BLaER1 (cell line): ENCODE results near the gene SRSF2.
"Not testable (repeated sequence)": the region's sequence is repeated elsewhere in the genome, so short reads cannot be mapped to it uniquely, and the experiment has no call there.

ENCODE experiments used
- H3K27ac ChIP-seq: shearing (Covaris generic); formaldehyde crosslinking; 2 replicates; pipeline ENCODE4 v1.8.1; 2022
- H3K27me3 ChIP-seq: shearing (Covaris generic); formaldehyde crosslinking; 2 replicates; pipeline ENCODE4 v1.8.1; 2022
- H3K36me3 ChIP-seq: shearing (Covaris generic); formaldehyde crosslinking; 2 replicates; pipeline ENCODE4 v1.8.1; 2022
- H3K4me1 ChIP-seq: shearing (Covaris generic); formaldehyde crosslinking; 2 replicates; pipeline ENCODE4 v1.8.1; 2022
- H3K4me2 ChIP-seq: shearing (Covaris generic); formaldehyde crosslinking; 2 replicates; pipeline ENCODE4 v1.8.1; 2022
- H3K4me3 ChIP-seq: shearing (Covaris generic); formaldehyde crosslinking; 2 replicates; pipeline ENCODE4 v1.8.1; 2022
- H3K9ac ChIP-seq: shearing (Covaris generic); formaldehyde crosslinking; 2 replicates; pipeline ENCODE4 v1.8.1; 2022
- H3K9me3 ChIP-seq: shearing (Covaris generic); formaldehyde crosslinking; 2 replicates; pipeline ENCODE4 v1.8.1; 2022
- H4K20me1 ChIP-seq: shearing (Covaris generic); formaldehyde crosslinking; 2 replicates; pipeline ENCODE4 v1.8.1; 2022
- Cebpa-rat ChIP-seq: shearing (Covaris generic); IDR thresholded peaks from 2 replicates; pipeline ENCODE4 v1.8.1; 2022

Gene SRSF2

GRCh38 chr17:76720211-76720610 is 16.9 kb downstream of the SRSF2 start:
- Histone ChIP-seq H3K27me3 (no peaks in the 10 kb centered on the region), H3K4me1 (peaks cover 70% of the 10 kb centered on the region), H3K4me2 (no peak overlapping the region)

GRCh38 chr17:76718516-76718915 is 18.6 kb downstream of the SRSF2 start:
- TF ChIP-seq Cebpa-rat = no peak
- no peaks in the 10 kb centered on the region for H3K9me3 ChIP-seq
- no peak overlapping the region for H3K27ac ChIP-seq
- H3K36me3 ChIP-seq = peaks cover 93% of the 10 kb centered on the region
- no peaks in the 10 kb centered on the region for H3K27me3 ChIP-seq
- no peak overlapping the region for H3K4me3 ChIP-seq
- H3K4me1 ChIP-seq = peaks cover 66% of the 10 kb centered on the region
- no peak overlapping the region for H3K4me2 ChIP-seq
- H3K9ac ChIP-seq = no peak overlapping the region
- peaks cover 49% of the 10 kb centered on the region for H4K20me1 ChIP-seq

More at GRCh38 chr17:76720211-76720610, 16.9 kb downstream of the SRSF2 start:
- no peak overlapping the region for H3K27ac ChIP-seq
- peaks cover 62% of the 10 kb centered on the region for H4K20me1 ChIP-seq
- H3K36me3 ChIP-seq = peaks cover 100% of the 10 kb centered on the region
- H3K9me3 ChIP-seq = no peaks in the 10 kb centered on the region
- no peak overlapping the region for H3K9ac ChIP-seq
- no peak overlapping the region for H3K4me3 ChIP-seq
- no peak for TF ChIP-seq Cebpa-rat

GRCh38 chr17:76716839-76717215 is 20.3 kb downstream of the SRSF2 start:
- Histone ChIP-seq H3K9ac (peak overlapping the region; percentile 36), H3K4me3 (no peak overlapping the region)

GRCh38 chr17:76716146-76716838 is 20.8 kb downstream of the SRSF2 start:
- no peak for TF ChIP-seq Cebpa-rat

More at GRCh38 chr17:76716839-76717215, 20.3 kb downstream of the SRSF2 start:
- Histone ChIP-seq H3K9me3 (no peaks in the 10 kb centered on the region), H3K27ac (peak overlapping the region; percentile 63), H4K20me1 (peaks cover 39% of the 10 kb centered on the region), H3K4me1 (peaks cover 66% of the 10 kb centered on the region), H3K4me2 (peak overlapping the region; percentile 74), H3K27me3 (no peaks in the 10 kb centered on the region), H3K36me3 (peaks cover 86% of the 10 kb centered on the region)
- no peak for TF ChIP-seq Cebpa-rat

GRCh38 chr17:76715496-76715830 is 21.7 kb downstream of the SRSF2 start:
- Histone ChIP-seq H4K20me1 (peaks cover 28% of the 10 kb centered on the region), H3K4me2 (peak overlapping the region; percentile 74), H3K36me3 (peaks cover 72% of the 10 kb centered on the region), H3K27ac (peak overlapping the region; percentile 63), H3K27me3 (no peaks in the 10 kb centered on the region), H3K4me1 (peaks cover 64% of the 10 kb centered on the region), H3K9me3 (no peaks in the 10 kb centered on the region), H3K4me3 (no peak overlapping the region), H3K9ac (peak overlapping the region; percentile 59)
- no peak for TF ChIP-seq Cebpa-rat

More at GRCh38 chr17:76716146-76716838, 20.8 kb downstream of the SRSF2 start:
- H3K27ac ChIP-seq = peak overlapping the region; percentile 63
- H3K36me3 ChIP-seq = peaks cover 80% of the 10 kb centered on the region
- no peak overlapping the region for H3K4me3 ChIP-seq
- H3K27me3 ChIP-seq = no peaks in the 10 kb centered on the region
- H3K4me1 ChIP-seq = peaks cover 66% of the 10 kb centered on the region
- H3K4me2 ChIP-seq = peak overlapping the region; percentile 74
- no peaks in the 10 kb centered on the region for H3K9me3 ChIP-seq
- H3K9ac ChIP-seq = peak overlapping the region; percentile 36
- H4K20me1 ChIP-seq = peaks cover 35% of the 10 kb centered on the region

GRCh38 chr17:76714822-76715495 is 22.2 kb downstream of the SRSF2 start:
- Histone ChIP-seq H3K9ac (peak overlapping the region; percentile 59), H3K27ac (peak overlapping the region; percentile 63), H3K36me3 (peaks cover 67% of the 10 kb centered on the region), H3K4me1 (peaks cover 64% of the 10 kb centered on the region), H3K9me3 (no peaks in the 10 kb centered on the region), H3K4me2 (peak overlapping the region; percentile 74), H4K20me1 (peaks cover 28% of the 10 kb centered on the region), H3K4me3 (no peak overlapping the region), H3K27me3 (no peaks in the 10 kb centered on the region)
- no peak for TF ChIP-seq Cebpa-rat

- no peak for TF ChIP-seq Cebpa-rat
- Histone ChIP-seq H3K27ac (no peak overlapping the region), H4K20me1 (peaks cover 28% of the 10 kb centered on the region), H3K9me3 (no peaks in the 10 kb centered on the region), H3K36me3 (peaks cover 61% of the 10 kb centered on the region), H3K4me1 (peaks cover 70% of the 10 kb centered on the region), H3K27me3 (no peaks in the 10 kb centered on the region), H3K4me3 (no peak overlapping the region), H3K4me2 (no peak overlapping the region), H3K9ac (no peak overlapping the region)
These were observed 22.8 kb downstream of the SRSF2 start for GRCh38 chr17:76714336-76714735.

GRCh38 chr17:76713765-76714164 is 23.4 kb downstream of the SRSF2 start:
- H3K4me1 ChIP-seq = peaks cover 76% of the 10 kb centered on the region
- H3K4me2 ChIP-seq = 0 out of 2 replicates have a peak overlapping the region, but pooled peaks have one; percentile 20
- peaks cover 34% of the 10 kb centered on the region for H4K20me1 ChIP-seq

GRCh38 chr17:76712321-76712720 is 24.8 kb downstream of the SRSF2 start:
- H3K27me3 ChIP-seq, H3K4me3 ChIP-seq, H3K9me3 ChIP-seq, H3K9ac ChIP-seq, H3K27ac ChIP-seq: not testable (repeated sequence)
- peak overlapping the region; percentile 20; the same call in 1 of the 2 replicates for H3K4me2 ChIP-seq
- H3K4me1 ChIP-seq = peaks cover 86% of the 10 kb centered on the region
- peaks cover 40% of the 10 kb centered on the region for H3K36me3 ChIP-seq
- H4K20me1 ChIP-seq = peaks cover 33% of the 10 kb centered on the region

More at GRCh38 chr17:76713765-76714164, 23.4 kb downstream of the SRSF2 start:
- Histone ChIP-seq H3K9ac (no peak overlapping the region), H3K27ac (no peak overlapping the region), H3K36me3 (peaks cover 55% of the 10 kb centered on the region), H3K27me3 (no peaks in the 10 kb centered on the region), H3K4me3 (no peak overlapping the region), H3K9me3 (no peaks in the 10 kb centered on the region)
- no peak for TF ChIP-seq Cebpa-rat

GRCh38 chr17:76710863-76711611 is 26.1 kb downstream of the SRSF2 start, which contains the start of gene MXRA7:
Gene MXRA7 (minus strand): TSS chr17:76710965. CDS start chr17:76710946, 19 bp downstream.
- Histone ChIP-seq H3K9me3 (no peaks in the 10 kb centered on the region), H3K36me3 (peaks cover 31% of the 10 kb centered on the region), H3K9ac (peak within 1 kb of the TSS; percentile 81), H3K4me1 (peaks cover 83% of the 10 kb centered on the region), H3K4me3 (peak within 1 kb of the TSS; percentile 76), H3K4me2 (peak within 1 kb of the TSS; percentile 98), H3K27ac (peak within 1 kb of the TSS; percentile 83), H3K27me3 (no peaks in the 10 kb centered on the region), H4K20me1 (peaks cover 25% of the 10 kb centered on the region)
- TF ChIP-seq Cebpa-rat = no peak

GRCh38 chr17:76709951-76710862 is 26.9 kb downstream of the SRSF2 start:
- Histone ChIP-seq H3K4me3 (peak overlapping the region; percentile 76), H3K9ac (peak overlapping the region; percentile 81), H4K20me1 (peaks cover 17% of the 10 kb centered on the region), H3K27ac (peak overlapping the region; percentile 83), H3K4me2 (peak overlapping the region; percentile 98), H3K36me3 (peaks cover 28% of the 10 kb centered on the region), H3K4me1 (peaks cover 83% of the 10 kb centered on the region)
- H3K9me3 ChIP-seq, H3K27me3 ChIP-seq: not testable (repeated sequence)
